Smooth muscle cell of trachea (primary cell): ENCODE results near the gene PARP3. TPM values are rescaled to one million over a fixed set of nuclear protein-coding genes. Genes with fewer than 3 reads are reported as not detected.

Experiments
- total RNA-seq: library from RNA; depleted of rRNA; stranded (reverse); fragments of >200 nt; gene quantifications from 2 replicates; pipeline ENCODE4 v1.2.1, GENCODE V29; 2014

PARP3 gene
- 29.6 and 30.5 TPM in 2 replicates for total RNA-seq

GRCh38 chr3:51941798-51942602, at the start of gene PARP3, which contains the start of gene RRP9:
Gene PARP3, plus strand, starts transcription at chr3:51942363. Its CDS starts 993 bp downstream, at chr3:51943356.
Gene RRP9, minus strand, starts transcription at chr3:51941904. Its CDS starts 37 bp downstream, at chr3:51941867.

GRCh38 chr3:51955175-51955892, 13.2 kb downstream of the PARP3 start, which contains the start of gene GPR62:
Gene GPR62, plus strand, starts transcription at chr3:51955381. Its CDS starts 272 bp downstream, at chr3:51955653.

GRCh38 chr3:51967384-51968169, 25.4 kb downstream of the PARP3 start, which contains the start of gene PCBP4:
Gene PCBP4, minus strand, starts transcription at chr3:51967454. Its CDS starts 6,214 bp downstream, at chr3:51961240.

GRCh38 chr3:51974963-51975851, 33.0 kb downstream of the PARP3 start, which contains the start of gene ABHD14A:
Gene ABHD14A, plus strand, starts transcription at chr3:51975064. Its CDS starts 72 bp downstream, at chr3:51975136.

GRCh38 chr3:51982838-51983577, 40.8 kb downstream of the PARP3 start, which contains the start of gene ACY1:
Gene ACY1, plus strand, starts transcription at chr3:51983535. Its CDS starts 530 bp downstream, at chr3:51984065.

GRCh38 chr3:51995346-51996163, 53.4 kb downstream of the PARP3 start, which contains the start of gene RPL29:
Gene RPL29, minus strand, starts transcription at chr3:51995895. Its CDS starts 434 bp downstream, at chr3:51995461.

Other genes starting within 250 kb of the PARP3 start
- 0.15 and 0.17 TPM in 2 replicates for gene GRM2, start 235.3 kb upstream of the PARP3 start, total RNA-seq
- gene IQCF6, start 163.1 kb upstream of the PARP3 start, total RNA-seq = not detected in 2 replicates
- not detected in 2 replicates for gene IQCF2, start 80.7 kb upstream of the PARP3 start, total RNA-seq
- gene IQCF5, start 66.8 kb upstream of the PARP3 start, total RNA-seq = not detected in 2 replicates
- not detected in 2 replicates for gene IQCF1, start 39.0 kb upstream of the PARP3 start, total RNA-seq
- gene RRP9, start 459 bp upstream of the PARP3 start, total RNA-seq = 18.6 and 20.5 TPM in 2 replicates
- gene GPR62, start 13.0 kb downstream of the PARP3 start, total RNA-seq = under 0.01 TPM in 1 of 2 replicates, not detected in the other
- 56.0 and 73.1 TPM in 2 replicates for gene PCBP4, start 25.1 kb downstream of the PARP3 start, total RNA-seq
- gene ABHD14B, start 31.7 kb downstream of the PARP3 start, total RNA-seq = 19.3 and 40.9 TPM in 2 replicates
- 12.9 and 14.9 TPM in 2 replicates for gene ABHD14A, start 32.7 kb downstream of the PARP3 start, total RNA-seq
- gene ACY1, start 41.2 kb downstream of the PARP3 start, total RNA-seq = 45.2 and 52.5 TPM in 2 replicates
- gene RPL29, start 53.5 kb downstream of the PARP3 start, total RNA-seq = 1,028 and 1,056 TPM in 2 replicates
- 6.1 and 11.9 TPM in 2 replicates for gene DUSP7, start 114.2 kb downstream of the PARP3 start, total RNA-seq
- 5.5 and 15.0 TPM in 2 replicates for gene POC1A, start 212.1 kb downstream of the PARP3 start, total RNA-seq